ENCODE data around the gene PUS3.
"Not testable (repeated sequence)": the region's sequence is repeated elsewhere in the genome, so short reads cannot be mapped to it uniquely, and the experiment has no call there.

The PUS3 gene

GRCh38 chr11:125916683-125917347 is 13.8 kb upstream of the PUS3 start:
- DNase-seq (ENCODE audit: low spot score), result no peak

GRCh38 chr11:125914601-125915000 is 11.6 kb upstream of the PUS3 start:
- DNase-seq (ENCODE audit: low spot score), result not testable (repeated sequence)

- DNase-seq (ENCODE audit: low spot score), result no peak
Observed at GRCh38 chr11:125910226-125910849, 7.3 kb upstream of the PUS3 start.

- no peak for DNase-seq (ENCODE audit: low spot score)
Observed at GRCh38 chr11:125904678-125905077, 1.7 kb upstream of the PUS3 start.

- no peak for DNase-seq (ENCODE audit: low spot score)
Observed at GRCh38 chr11:125903711-125904659, 979 bp upstream of the PUS3 start, which contains the start of gene DDX25. DDX25 (plus strand) TSS chr11:125904508; CDS start chr11:125904518, 10 bp downstream.

GRCh38 chr11:125902277-125902926 is 604 bp downstream of the PUS3 start:
- no peak for DNase-seq (ENCODE audit: low spot score)

- DNase-seq (ENCODE audit: low spot score), result no peak
Observed at GRCh38 chr11:125901872-125902271, 1.1 kb downstream of the PUS3 start.

GRCh38 chr11:125892994-125893393 is 10.0 kb downstream of the PUS3 start:
- no peak for DNase-seq (ENCODE audit: low spot score)

GRCh38 chr11:125892071-125892470 is 10.9 kb downstream of the PUS3 start:
- DNase-seq (ENCODE audit: low spot score), result no peak

GRCh38 chr11:125890447-125891100 is 12.4 kb downstream of the PUS3 start:
- no peak for DNase-seq (ENCODE audit: low spot score)

GRCh38 chr11:125887373-125888324 is 15.4 kb downstream of the PUS3 start, which contains the start of gene HYLS1:
HYLS1 (plus strand) TSS chr11:125887668; CDS start chr11:125899369, 11,701 bp downstream.
- peak; percentile 94 for DNase-seq (ENCODE audit: low spot score)

- peak; percentile 32 for DNase-seq (ENCODE audit: low spot score)
Observed at GRCh38 chr11:125886997-125887372, 16.0 kb downstream of the PUS3 start.

GRCh38 chr11:125883375-125883774 is 19.6 kb downstream of the PUS3 start:
- DNase-seq (ENCODE audit: low spot score), result no peak

GRCh38 chr11:125881291-125881690 is 21.7 kb downstream of the PUS3 start:
- DNase-seq (ENCODE audit: low spot score), result no peak

- peak; percentile 64 for DNase-seq (ENCODE audit: low spot score)
Observed at GRCh38 chr11:125874556-125875124, 28.4 kb downstream of the PUS3 start.

- no peak for DNase-seq (ENCODE audit: low spot score)
Observed at GRCh38 chr11:125873881-125874555, 29.0 kb downstream of the PUS3 start.

- DNase-seq (ENCODE audit: low spot score), result no peak
Observed at GRCh38 chr11:125872138-125872491, 30.9 kb downstream of the PUS3 start.

- DNase-seq (ENCODE audit: low spot score), result peak; percentile 48
Observed at GRCh38 chr11:125871391-125872137, 31.4 kb downstream of the PUS3 start.

GRCh38 chr11:125869521-125869920 is 33.5 kb downstream of the PUS3 start:
- DNase-seq (ENCODE audit: low spot score), result no peak
